Activated T-cell treated with anti-CD3 and anti-CD28 coated beads, Interleukin-2, amount 50 U/mL, for 4 hours (primary cell): ENCODE data around the gene NSG2. TPM values are rescaled to one million over a fixed set of nuclear protein-coding genes. Genes with fewer than 3 reads are reported as not detected.

Experiments used
- ATAC-seq, 2 donors: fragments of 200-7000 bp; cut with Tn5 transposase; one replicate each; pipeline ENCODE4 v1.10.0; 2021
- DNase-seq: peaks from one replicate; pipeline ENCODE4 v3.0.0-alpha.2; 2020
- H3K27me3 Mint-ChIP-seq: one replicate; pipeline ENCODE4 v1.8.0; 2021; ENCODE audit warnings: low read depth, mixed read lengths
- H3K36me3 Mint-ChIP-seq: one replicate; pipeline ENCODE4 v1.8.0; 2022; ENCODE audit warnings: mixed read lengths; ENCODE audit not compliant: insufficient read depth
- H3K4me1 Mint-ChIP-seq: one replicate; pipeline ENCODE4 v1.8.0; 2021; ENCODE audit warnings: low read depth, mixed read lengths
- H3K4me3 Mint-ChIP-seq: one replicate; pipeline ENCODE4 v1.8.0; 2021; ENCODE audit warnings: mild to moderate bottlenecking, moderate library complexity, mixed read lengths
- H3K9me3 Mint-ChIP-seq: one replicate; pipeline ENCODE4 v1.8.0; 2021; ENCODE audit warnings: mixed read lengths
- total RNA-seq, 3 donors: library from RNA; stranded (reverse); gene quantifications; one replicate each; pipeline ENCODE4 v1.2.1, GENCODE V29; 2021

Gene NSG2
- total RNA-seq, 3 donors from 2014 or later = not detected

- Mint-ChIP-seq H3K9me3 (no peaks in the 10 kb centered on the region), H3K4me1 (no peaks in the 10 kb centered on the region), H3K27me3 (peaks cover 8% of the 10 kb centered on the region), H3K4me3 (no peak overlapping the region), H3K36me3 (no peaks in the 10 kb centered on the region)
- no peak for ATAC-seq
- no peak for DNase-seq
Observed at GRCh38 chr5:174078416-174078815, 32.9 kb downstream of the NSG2 start.

DNA sequence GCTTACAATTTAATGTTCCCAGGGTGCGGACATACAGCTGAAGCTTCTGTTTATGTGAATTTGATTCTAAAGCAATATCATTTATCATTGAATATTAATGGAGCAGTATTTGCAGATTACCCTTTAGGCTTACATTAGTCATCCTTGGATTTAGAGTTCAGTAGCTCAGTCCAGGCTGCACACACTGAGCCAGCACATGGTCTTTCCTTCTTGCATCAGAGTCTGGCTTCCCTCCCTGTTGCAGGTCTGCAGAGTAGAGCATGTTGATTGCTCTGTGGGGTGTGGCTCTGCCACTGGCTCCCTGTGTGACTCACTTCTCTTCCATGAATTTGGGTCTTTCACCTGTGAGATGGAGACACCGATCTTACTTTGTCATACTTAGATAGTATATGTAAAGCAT, 36.8 kb downstream of the NSG2 start:
- DNase-seq (no peak), ATAC-seq (no peak)
- no peaks in the 10 kb centered on the region for H3K9me3 Mint-ChIP-seq
- no peaks in the 10 kb centered on the region for H3K4me1 Mint-ChIP-seq
- peaks cover 8% of the 10 kb centered on the region for H3K27me3 Mint-ChIP-seq
- H3K4me3 Mint-ChIP-seq = no peak overlapping the region
- H3K36me3 Mint-ChIP-seq = no peaks in the 10 kb centered on the region

DNA sequence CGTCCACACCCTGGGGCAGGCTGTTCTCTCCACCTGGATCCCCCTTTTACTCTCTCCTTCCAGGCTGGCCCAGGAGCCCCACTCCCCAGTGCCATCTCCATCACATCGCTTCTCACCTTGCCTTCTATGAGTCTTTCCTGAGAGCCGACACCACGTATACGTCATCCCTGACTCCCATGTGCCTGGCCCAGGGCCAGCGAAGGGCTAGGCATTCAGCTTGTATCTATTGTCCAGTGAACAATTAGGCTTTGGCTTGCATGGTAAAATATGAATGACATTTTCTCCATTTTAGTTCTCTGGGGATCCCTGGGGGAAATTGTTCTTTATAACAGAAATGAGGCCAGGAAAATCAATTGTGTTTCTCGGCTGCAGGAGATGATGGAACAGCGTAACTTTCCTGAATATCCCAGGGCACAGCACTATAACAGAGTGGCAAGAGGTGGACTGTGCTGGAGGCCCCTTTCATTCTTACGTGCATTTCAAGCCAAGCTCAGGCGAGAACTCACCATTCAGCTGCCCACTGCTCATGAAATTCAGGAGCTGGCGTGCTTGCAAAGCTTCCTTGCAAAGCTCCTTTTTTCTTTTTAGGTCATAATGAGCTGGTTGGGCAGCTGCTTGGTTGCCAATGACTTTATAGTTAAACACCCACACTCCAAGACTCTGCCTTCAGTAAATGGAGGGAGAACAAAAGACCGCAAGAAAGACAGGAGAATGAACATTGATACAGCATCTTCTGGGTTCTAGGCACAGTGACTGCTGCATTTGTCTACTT, 37.7 kb downstream of the NSG2 start:
- H3K4me1 Mint-ChIP-seq = no peaks in the 10 kb centered on the region
- DNase-seq = no peak
- peaks cover 8% of the 10 kb centered on the region for H3K27me3 Mint-ChIP-seq
- no peaks in the 10 kb centered on the region for H3K36me3 Mint-ChIP-seq
- no peaks in the 10 kb centered on the region for H3K9me3 Mint-ChIP-seq
- H3K4me3 Mint-ChIP-seq = no peak overlapping the region
- no peak for ATAC-seq

DNA sequence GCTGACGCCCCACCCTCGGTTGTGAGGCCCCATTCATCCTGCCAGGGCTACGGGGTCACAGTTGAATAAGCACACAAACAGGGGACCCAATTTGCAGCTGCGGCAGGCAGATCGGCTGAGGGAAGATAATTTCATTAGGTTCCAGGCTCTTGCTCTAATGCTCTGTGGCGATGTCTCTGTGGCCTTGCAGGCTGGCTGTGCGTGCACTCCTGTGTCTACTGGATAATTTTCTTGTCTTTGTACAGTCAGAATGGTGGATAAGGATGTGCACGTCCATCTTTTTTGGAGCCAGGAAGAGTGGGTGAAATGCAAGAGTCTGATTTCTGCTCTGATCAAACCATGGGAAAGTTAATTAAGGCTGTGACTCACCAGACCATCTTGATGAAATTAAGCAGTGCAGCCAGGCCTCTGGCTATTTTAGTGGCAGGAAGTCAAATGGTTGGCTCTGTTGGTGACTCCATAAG, 39.2 kb downstream of the NSG2 start:
- no peak for ATAC-seq
- Mint-ChIP-seq H3K9me3 (no peaks in the 10 kb centered on the region), H3K4me1 (no peaks in the 10 kb centered on the region), H3K27me3 (peaks cover 11% of the 10 kb centered on the region), H3K4me3 (no peak overlapping the region), H3K36me3 (no peaks in the 10 kb centered on the region)
- no peak for DNase-seq

GRCh38 chr5:174086751-174087150, 41.2 kb downstream of the NSG2 start:
- ATAC-seq (no peak), DNase-seq (no peak)
- Mint-ChIP-seq H3K9me3 (no peaks in the 10 kb centered on the region), H3K4me3 (no peak overlapping the region), H3K27me3 (peaks cover 11% of the 10 kb centered on the region), H3K36me3 (no peaks in the 10 kb centered on the region), H3K4me1 (no peaks in the 10 kb centered on the region)

DNA sequence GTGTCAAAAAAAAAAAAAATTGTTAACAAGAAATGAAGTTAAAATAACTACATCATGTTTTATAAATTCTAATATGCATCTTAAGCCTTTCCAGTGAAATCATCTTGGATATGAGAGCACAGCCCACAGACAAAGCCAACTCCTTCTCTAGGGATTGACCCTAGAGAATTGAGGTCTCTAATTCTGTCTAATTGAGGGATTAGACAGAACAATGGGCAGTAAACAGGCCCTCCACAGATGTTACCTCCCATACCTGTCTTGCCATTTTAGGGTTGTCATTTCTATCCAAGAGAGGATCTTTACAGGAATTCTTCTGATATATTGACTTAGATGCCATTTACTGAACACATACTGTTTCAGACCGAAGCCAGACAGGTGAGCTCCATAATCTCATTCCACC, 42.3 kb downstream of the NSG2 start:
- H3K36me3 Mint-ChIP-seq = no peaks in the 10 kb centered on the region
- H3K4me1 Mint-ChIP-seq = no peaks in the 10 kb centered on the region
- DNase-seq = no peak
- ATAC-seq = no peak
- H3K9me3 Mint-ChIP-seq = no peaks in the 10 kb centered on the region
- no peak overlapping the region for H3K4me3 Mint-ChIP-seq
- H3K27me3 Mint-ChIP-seq = peaks cover 10% of the 10 kb centered on the region

DNA sequence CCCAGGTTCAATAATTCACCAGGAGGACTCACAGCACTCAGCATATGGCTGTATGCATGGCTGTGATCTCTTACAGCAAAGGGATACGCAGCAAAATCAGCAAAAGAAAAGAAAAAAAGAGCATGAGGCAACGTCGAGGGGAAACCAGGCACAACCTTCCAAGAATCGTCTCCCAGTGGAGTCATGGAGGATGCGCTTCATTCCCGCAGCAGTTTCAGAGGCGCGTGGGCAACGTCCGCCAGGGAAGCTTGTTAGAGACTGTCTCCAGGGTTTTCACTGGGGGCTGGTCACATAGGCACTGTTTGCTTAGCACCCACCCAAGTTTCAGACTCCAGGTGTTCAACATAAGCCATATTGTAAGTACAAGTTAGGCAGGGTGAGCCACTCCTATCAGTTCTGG, 44.6 kb downstream of the NSG2 start:
- DNase-seq = no peak
- H3K27me3 Mint-ChIP-seq = peaks cover 8% of the 10 kb centered on the region
- no peak for ATAC-seq
- no peak overlapping the region for H3K4me3 Mint-ChIP-seq
- H3K36me3 Mint-ChIP-seq = no peaks in the 10 kb centered on the region
- H3K9me3 Mint-ChIP-seq = no peaks in the 10 kb centered on the region
- H3K4me1 Mint-ChIP-seq = no peaks in the 10 kb centered on the region

DNA sequence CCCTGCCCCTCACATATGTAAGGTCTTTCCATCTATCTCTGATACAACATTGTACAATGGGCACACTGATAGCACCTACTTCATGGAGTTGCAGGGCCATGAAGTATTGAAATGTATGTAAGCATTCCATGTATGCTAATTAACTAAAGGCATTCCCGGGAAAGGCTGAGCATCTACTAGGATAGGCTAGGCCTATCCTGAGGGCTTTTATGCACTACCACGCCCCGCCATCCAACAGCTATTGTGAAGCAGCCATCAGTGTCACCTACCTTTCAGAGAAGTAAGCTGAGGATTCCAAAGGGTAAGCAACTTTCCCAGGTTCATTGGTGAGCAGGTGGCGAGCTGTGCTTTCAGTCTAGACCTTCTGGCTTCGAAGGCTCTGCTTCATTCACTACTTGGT, 47.6 kb downstream of the NSG2 start:
- Mint-ChIP-seq H3K27me3 (peaks cover 8% of the 10 kb centered on the region), H3K4me1 (no peaks in the 10 kb centered on the region), H3K36me3 (no peaks in the 10 kb centered on the region), H3K9me3 (no peaks in the 10 kb centered on the region), H3K4me3 (no peak overlapping the region)
- DNase-seq (no peak), ATAC-seq (no peak)

DNA sequence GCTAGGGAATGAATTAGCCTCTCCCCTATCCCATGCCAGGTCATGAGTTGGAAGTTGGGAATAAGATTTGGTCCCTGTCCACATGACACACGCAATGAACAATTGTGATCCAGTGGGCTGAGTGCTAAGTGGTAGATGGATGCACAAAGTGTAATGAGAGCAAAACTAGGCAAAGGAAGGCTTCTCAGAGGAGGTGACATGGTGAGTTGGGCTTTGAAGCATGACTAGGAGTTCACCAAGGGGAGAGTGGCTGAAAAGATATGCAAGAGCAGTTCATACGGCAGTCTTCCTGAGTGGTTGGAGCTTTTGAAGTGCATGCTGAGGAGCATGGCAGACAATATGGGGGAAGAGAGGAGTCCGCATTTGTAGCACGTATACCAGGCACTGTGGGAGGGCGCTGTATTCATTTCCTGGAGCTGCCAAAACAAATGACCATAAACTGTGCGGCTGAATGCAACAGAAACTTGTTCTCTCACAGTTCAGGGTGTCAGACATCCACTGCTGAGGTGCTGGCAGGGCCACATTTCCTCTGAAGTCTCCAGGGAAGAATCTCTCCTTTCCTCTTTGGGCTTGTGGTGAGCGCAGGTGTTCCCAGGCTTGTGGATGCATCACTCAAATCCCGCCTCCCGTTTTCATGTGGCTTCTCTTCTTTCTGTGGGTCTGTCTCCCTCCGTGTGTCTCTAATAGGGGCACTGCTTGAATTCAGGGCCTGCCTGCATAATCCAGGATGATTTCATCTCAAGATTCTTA, 49.5 kb downstream of the NSG2 start:
- H3K9me3 Mint-ChIP-seq = no peaks in the 10 kb centered on the region
- H3K27me3 Mint-ChIP-seq = peaks cover 2% of the 10 kb centered on the region
- H3K4me1 Mint-ChIP-seq = no peaks in the 10 kb centered on the region
- no peaks in the 10 kb centered on the region for H3K36me3 Mint-ChIP-seq
- no peak overlapping the region for H3K4me3 Mint-ChIP-seq
- DNase-seq (no peak), ATAC-seq (no peak)

DNA sequence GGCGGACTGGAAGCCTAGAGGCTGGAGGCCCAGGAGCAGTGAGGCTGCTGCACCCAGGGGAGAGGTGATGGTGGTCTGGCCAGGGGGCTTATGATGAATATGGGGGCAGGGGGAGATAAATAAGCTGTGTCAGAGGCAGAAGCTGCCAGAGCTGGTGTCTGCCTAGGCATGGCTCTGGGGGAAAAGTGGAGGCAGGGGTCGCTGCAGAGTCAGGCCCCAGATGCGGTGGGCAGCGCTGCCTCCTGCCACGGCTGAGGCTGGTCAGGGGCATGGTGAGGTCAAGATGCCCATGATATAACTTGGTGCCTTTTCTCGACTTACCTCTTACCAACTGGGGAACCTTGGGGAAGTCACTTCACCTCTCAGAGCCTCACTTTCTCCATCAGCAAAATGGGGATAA, 51.1 kb downstream of the NSG2 start:
- no peak for ATAC-seq
- Mint-ChIP-seq H3K4me3 (no peak overlapping the region), H3K4me1 (no peaks in the 10 kb centered on the region), H3K36me3 (no peaks in the 10 kb centered on the region), H3K9me3 (no peaks in the 10 kb centered on the region), H3K27me3 (peaks cover 2% of the 10 kb centered on the region)
- no peak for DNase-seq

DNA sequence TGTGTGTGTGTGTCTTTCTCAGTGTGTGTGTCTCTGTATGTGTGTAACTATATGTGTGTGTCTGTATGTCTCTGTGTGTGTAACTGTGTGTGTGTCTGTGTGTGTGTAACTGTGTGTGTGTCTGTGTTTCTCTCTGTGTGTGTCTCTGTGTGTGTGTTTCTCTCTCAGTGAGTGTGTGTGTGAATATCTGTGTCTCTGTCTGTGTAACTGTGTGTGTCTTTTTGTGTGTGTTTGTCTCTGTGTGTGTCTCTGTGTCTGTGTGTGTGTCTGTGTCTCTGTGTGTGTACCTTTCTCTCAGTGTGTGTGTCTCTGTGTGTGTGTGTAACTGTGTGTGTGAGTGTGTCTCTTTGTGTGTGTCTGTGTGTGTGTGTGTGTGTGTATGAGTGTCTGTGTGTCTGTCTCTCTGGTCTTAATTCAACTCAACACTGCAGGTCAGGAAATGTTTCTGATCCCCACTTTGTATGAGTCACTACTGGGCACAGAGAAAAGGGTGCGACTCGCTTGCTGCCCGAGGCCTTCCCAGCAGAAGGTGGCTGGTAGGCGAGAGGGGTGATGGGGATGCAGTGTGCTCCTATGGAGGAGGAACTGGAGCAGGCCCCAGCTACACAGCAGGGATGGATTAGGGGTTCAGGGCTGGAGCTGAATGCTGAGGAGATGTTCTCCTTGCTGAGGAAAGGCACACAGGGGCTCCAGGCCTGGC, 52.1 kb downstream of the NSG2 start:
- Mint-ChIP-seq H3K36me3 (no peaks in the 10 kb centered on the region), H3K4me3 (no peak overlapping the region), H3K4me1 (no peaks in the 10 kb centered on the region), H3K27me3 (peaks cover 8% of the 10 kb centered on the region), H3K9me3 (no peaks in the 10 kb centered on the region)
- DNase-seq (no peak), ATAC-seq (no peak)

GRCh38 chr5:174098694-174099093, 53.2 kb downstream of the NSG2 start:
- Mint-ChIP-seq H3K4me3 (no peak overlapping the region), H3K9me3 (no peaks in the 10 kb centered on the region), H3K36me3 (no peaks in the 10 kb centered on the region), H3K4me1 (no peaks in the 10 kb centered on the region), H3K27me3 (peaks cover 8% of the 10 kb centered on the region)
- ATAC-seq (no peak), DNase-seq (no peak)

- H3K36me3 Mint-ChIP-seq = no peaks in the 10 kb centered on the region
- ATAC-seq = no peak
- peaks cover 5% of the 10 kb centered on the region for H3K27me3 Mint-ChIP-seq
Observed at GRCh38 chr5:174100490-174100889, 55.0 kb downstream of the NSG2 start.

GRCh38 chr5:174101195-174101730, 55.8 kb downstream of the NSG2 start:
- H3K4me3 Mint-ChIP-seq = no peak overlapping the region
- H3K27me3 Mint-ChIP-seq = peaks cover 5% of the 10 kb centered on the region
- no peaks in the 10 kb centered on the region for H3K4me1 Mint-ChIP-seq
- no peaks in the 10 kb centered on the region for H3K36me3 Mint-ChIP-seq
- no peaks in the 10 kb centered on the region for H3K9me3 Mint-ChIP-seq
- DNase-seq (no peak), ATAC-seq (no peak)

More at GRCh38 chr5:174100490-174100889, 55.0 kb downstream of the NSG2 start:
- Mint-ChIP-seq H3K4me3 (no peak overlapping the region), H3K4me1 (no peaks in the 10 kb centered on the region), H3K9me3 (no peaks in the 10 kb centered on the region)
- DNase-seq = no peak
